Spleen (tissue), 11 donors: Measurements from ENCODE around the gene PIGS. TPM values are rescaled to one million over a fixed set of nuclear protein-coding genes. Genes with fewer than 3 reads are reported as not detected.

ENCODE experiments used
- DNase-seq: peaks from one replicate; pipeline ENCODE4 v3.0.0-alpha.2; 2020
- H3K27ac ChIP-seq, 8 donors: fragments of 200-600 bp; sonication (generic) in 7 of 8; 1 replicate in 4 of 8; 2 replicates in 4 of 8; pipeline versions ENCODE4 v1.5.0 to v1.8.0; 2016 to 2021; ENCODE audit warnings: inconsistent platforms in 4 of 8, mild to moderate bottlenecking in 4 of 8, moderate library complexity in 1 of 8
- H3K27me3 ChIP-seq, 7 donors: fragments of 200-600 bp; sonication (generic) in 6 of 7; replicated peaks in 1 of 7; 1 replicate in 4 of 7; 2 replicates in 3 of 7; pipeline versions ENCODE4 v1.5.0 to v1.8.0; 2016 to 2021; ENCODE audit warnings: inconsistent platforms in 3 of 7, mild to moderate bottlenecking in 1 of 7
- H3K36me3 ChIP-seq, 6 donors: fragments of 200-600 bp; sonication (generic) in 5 of 6; 1 replicate in 4 of 6; 2 replicates in 2 of 6; pipeline versions ENCODE4 v1.5.0 to v1.8.0; 2016 to 2021; ENCODE audit warnings: inconsistent platforms in 2 of 6
- H3K4me1 ChIP-seq, 6 donors: fragments of 200-600 bp; sonication (generic) in 5 of 6; 1 replicate in 3 of 6; 2 replicates in 3 of 6; pipeline versions ENCODE4 v1.5.0 to v1.8.0; 2016 to 2021; ENCODE audit warnings: inconsistent platforms in 3 of 6
- H3K4me3 ChIP-seq, 8 donors: fragments of 200-600 bp; sonication (generic) in 7 of 8; 1 replicate in 4 of 8; 2 replicates in 4 of 8; pipeline versions ENCODE4 v1.5.0 to v1.8.0; 2016 to 2021; ENCODE audit warnings: inconsistent platforms in 4 of 8, mild to moderate bottlenecking in 4 of 8, moderate library complexity in 2 of 8
- H3K9me3 ChIP-seq, 8 donors: fragments of 200-600 bp; sonication (generic) in 7 of 8; 1 replicate in 4 of 8; 2 replicates in 4 of 8; pipeline versions ENCODE4 v1.5.0 to v1.8.0; 2016 to 2021; ENCODE audit warnings: inconsistent platforms in 4 of 8
- POLR2A ChIP-seq, 3 donors: fragments of 450-650 bp; IDR thresholded peaks; one replicate each; pipeline ENCODE4 v1.5.1; 2017; ENCODE audit warnings: antibody characterized with exemption in 3 of 3, mild to moderate bottlenecking in 1 of 3
- POLR2AphosphoS5 ChIP-seq, 3 donors: sonication (generic); formaldehyde crosslinking; IDR thresholded peaks; one replicate each; pipeline ENCODE4 v1.5.1; 2017; ENCODE audit warnings: antibody characterized with exemption in 3 of 3
- WGBS, 5 donors: extraction: QIAGEN DNeasy Blood & Tissue Kit in 3 of 5; methylation state at CpG; one replicate each; pipeline versions ENCODE4 v1.1.5 to v1.1.7; 2013 to 2018; 5-methylcytosine and 5-hydroxymethylcytosine counted together
- intact Hi-C: fragments of 100-400 bp; cut with DNase I; formaldehyde crosslinking; loops from one replicate; pipeline ENCODE4 v1.15.0; 2023; ENCODE audit warnings: low total_unique reads
- polyA plus RNA-seq, 3 donors: library from polyadenylated mRNA; stranded (reverse); fragments of 200-250 nt; gene quantifications; one replicate each; pipeline ENCODE4 v1.2.1, GENCODE V29; 2013
- total RNA-seq, 7 donors: library from RNA; depleted of rRNA in 3 of 7; stranded (reverse); fragments of >200 nt in 3 of 7; fragmentation: NEBNext Ultra II Directional in 4 of 7; extraction: Animal tissue kit (Norgen Biotek cat#: 25700) in 4 of 7; gene quantifications; one replicate each; pipeline versions ENCODE4 v1.1.0 to v1.2.1, GENCODE V29; 2016 to 2021
- TF ChIP-seq, protein P1 (sequence below), 11 experiments: fragments of 200-600 bp in 7 of 11; fragments of 450-650 bp in 4 of 11; sonication (generic) in 4 of 11; IDR thresholded peaks in 8 of 11; conservative IDR thresholded peaks in 3 of 11; 1 replicate in 7 of 11; 2 replicates in 4 of 11; pipeline versions ENCODE4 v1.4.0 to v1.8.0; 2016 to 2021; ENCODE audit warnings: antibody characterized with exemption in 11 of 11, inconsistent platforms in 4 of 11, mild to moderate bottlenecking in 1 of 11
- donor health status: healthy with polysubstance abuse.
- donor health status: DM: no; HTN: no; CAD: no; lungs with moderate emphysema.
- donor health status: DM: no; HTN: no; CAD: no.
- donor health status: Bipolar disorder and iron deficiency.
- donor health status: healthy.
- donor health status: DM: no; HTN: no; CAD: no.
- donor health status: DM: yes; HTN: yes; CAD: no.

PIGS gene
- total and polyA plus RNA-seq, 10 donors: 13.3 to 77.6 (median 50.0) TPM

DNA sequence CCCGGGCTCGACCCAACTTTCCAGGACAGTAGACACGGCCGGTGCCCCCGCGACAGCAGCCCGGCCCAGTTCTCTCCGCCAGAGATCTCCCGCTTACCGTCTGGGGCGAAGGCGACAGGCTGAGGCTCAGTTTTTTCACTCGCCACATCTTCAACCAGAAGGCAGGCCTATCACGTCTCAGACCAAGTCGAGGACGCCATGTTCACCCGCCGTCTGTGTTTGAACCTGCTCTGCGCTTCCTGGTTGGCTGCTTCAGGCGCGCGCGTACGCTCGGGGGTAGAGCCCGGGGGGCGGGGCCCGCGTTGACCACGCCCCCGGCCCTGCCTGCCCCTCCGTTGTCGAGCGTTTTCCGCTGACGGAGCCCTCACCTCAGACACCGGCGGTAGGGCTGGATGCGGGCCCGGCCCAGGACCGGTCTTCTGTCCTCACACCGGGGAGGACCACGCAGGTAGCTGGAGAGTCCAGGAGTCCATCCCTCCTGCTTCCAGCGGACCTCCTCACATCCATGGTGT is 27.5 kb upstream of the PIGS start, which contains the start of gene SPAG5:
Gene SPAG5, minus strand, starts transcription at position 227 of the 512 bp plus-strand sequence. Its CDS starts 79 bp downstream, at position 148.
- peak; percentile 99 to 100 (median 99) for TF ChIP-seq POLR2AphosphoS5 (IDR thresholded peaks at IDR 0.05)
- TF ChIP-seq POLR2A (IDR thresholded peaks at IDR 0.05): peak; percentile 84 to 95 (median 87)
- TF ChIP-seq, protein P1, sequence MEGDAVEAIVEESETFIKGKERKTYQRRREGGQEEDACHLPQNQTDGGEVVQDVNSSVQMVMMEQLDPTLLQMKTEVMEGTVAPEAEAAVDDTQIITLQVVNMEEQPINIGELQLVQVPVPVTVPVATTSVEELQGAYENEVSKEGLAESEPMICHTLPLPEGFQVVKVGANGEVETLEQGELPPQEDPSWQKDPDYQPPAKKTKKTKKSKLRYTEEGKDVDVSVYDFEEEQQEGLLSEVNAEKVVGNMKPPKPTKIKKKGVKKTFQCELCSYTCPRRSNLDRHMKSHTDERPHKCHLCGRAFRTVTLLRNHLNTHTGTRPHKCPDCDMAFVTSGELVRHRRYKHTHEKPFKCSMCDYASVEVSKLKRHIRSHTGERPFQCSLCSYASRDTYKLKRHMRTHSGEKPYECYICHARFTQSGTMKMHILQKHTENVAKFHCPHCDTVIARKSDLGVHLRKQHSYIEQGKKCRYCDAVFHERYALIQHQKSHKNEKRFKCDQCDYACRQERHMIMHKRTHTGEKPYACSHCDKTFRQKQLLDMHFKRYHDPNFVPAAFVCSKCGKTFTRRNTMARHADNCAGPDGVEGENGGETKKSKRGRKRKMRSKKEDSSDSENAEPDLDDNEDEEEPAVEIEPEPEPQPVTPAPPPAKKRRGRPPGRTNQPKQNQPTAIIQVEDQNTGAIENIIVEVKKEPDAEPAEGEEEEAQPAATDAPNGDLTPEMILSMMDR (IDR thresholded peaks at IDR 0.05 in 8 of 11, conservative IDR thresholded peaks at IDR 0.05 in 3 of 11): peak in 1 of 11 experiments; percentile 13
- Histone ChIP-seq H3K36me3 (no peaks in the 10 kb centered on the region), H3K4me3 (peak within 1 kb of the TSS; percentile 48 to 84 (median 54)), H3K9me3 (no peaks in the 10 kb centered on the region), H3K4me1 (peaks cover 12 to 29% (median 22%) of the 10 kb centered on the region in 6 donors), H3K27me3 (no peaks in the 10 kb centered on the region), H3K27ac (peak within 1 kb of the TSS; percentile 93 to 99 (median 96))
- intact Hi-C loops: no loop called here
- 0 to 1% (median 1%) methylated on average over 15 to 44 of the region's 44 CpGs for WGBS, 5 donors
- peak; percentile 99 for DNase-seq

DNA sequence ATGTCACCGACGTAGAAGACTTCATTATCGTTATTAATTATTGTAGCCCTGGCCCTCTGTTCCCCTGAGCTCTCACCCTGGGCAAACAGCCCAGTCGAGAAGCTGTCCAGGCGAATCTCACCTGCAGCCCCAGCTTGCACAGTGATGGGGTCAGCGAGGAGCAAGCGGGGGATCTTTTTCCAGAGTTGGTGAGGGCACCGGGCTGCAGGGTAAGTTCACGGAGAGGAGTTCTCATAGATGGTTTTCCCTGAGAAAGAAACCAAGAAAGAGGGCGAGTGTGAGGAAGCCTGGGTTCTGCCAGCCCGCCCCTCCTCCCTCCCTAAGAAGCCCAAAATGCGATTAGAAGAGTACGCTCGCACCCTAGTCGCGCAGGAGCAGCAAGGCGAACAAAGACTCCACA is 27.1 kb upstream of the PIGS start:
- DNase-seq: no peak
- intact Hi-C loops: no loop called here
- H3K27me3 ChIP-seq: no peaks in the 10 kb centered on the region
- H3K4me1 ChIP-seq: peaks cover 12 to 29% (median 22%) of the 10 kb centered on the region in 6 donors
- H3K36me3 ChIP-seq: peaks cover 0 to 2% (median 0%) of the 10 kb centered on the region in 6 donors
- H3K9me3 ChIP-seq: no peaks in the 10 kb centered on the region
- no peak for TF ChIP-seq POLR2A (IDR thresholded peaks at IDR 0.05)
- TF ChIP-seq POLR2AphosphoS5 (IDR thresholded peaks at IDR 0.05): no peak
- TF ChIP-seq, protein P1 (IDR thresholded peaks at IDR 0.05 in 8 of 11, conservative IDR thresholded peaks at IDR 0.05 in 3 of 11): no peak
- 2 to 8% (median 6%) methylated on average over 15 to 17 of the region's 17 CpGs for WGBS, 5 donors
- peak overlapping the region; percentile 93 to 99 (median 96) for H3K27ac ChIP-seq
- peak overlapping the region; percentile 48 to 84 (median 54) for H3K4me3 ChIP-seq

DNA sequence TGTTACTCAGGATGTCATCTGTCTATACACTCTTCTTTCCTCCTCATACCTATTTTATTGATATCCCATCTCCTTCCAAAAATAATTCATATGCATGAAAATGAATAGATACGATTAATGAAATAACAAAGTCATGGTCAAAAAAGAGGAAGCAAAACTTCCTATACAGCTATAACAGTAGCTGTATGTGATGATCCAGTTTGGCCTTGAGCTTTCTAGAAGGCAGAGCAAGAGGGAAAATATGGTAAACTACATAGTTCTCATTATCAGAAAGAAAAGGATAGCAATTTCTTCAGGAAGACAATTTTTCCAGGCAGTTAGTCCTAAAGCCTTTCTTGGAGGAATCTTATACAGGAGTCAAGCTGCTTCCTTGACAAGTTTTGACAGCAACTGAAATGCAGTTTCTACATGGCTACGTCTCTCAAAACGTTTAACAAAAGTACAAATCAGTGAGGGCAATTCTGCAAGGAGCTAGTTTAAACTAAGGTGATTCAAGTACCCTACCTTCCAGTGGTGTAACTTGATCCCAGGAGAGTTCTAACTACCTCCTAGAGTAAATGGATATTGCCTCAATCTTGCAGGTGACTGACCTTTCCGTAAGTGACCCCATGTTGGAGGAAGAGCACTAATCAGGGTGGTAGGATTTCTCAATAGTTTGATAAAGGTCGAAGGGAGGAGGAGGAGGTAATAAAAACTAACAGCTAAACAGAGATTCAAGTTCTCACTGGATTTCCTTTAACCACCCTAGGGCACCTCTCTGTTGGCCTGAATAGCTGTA is 26.5 kb upstream of the PIGS start:
- Histone ChIP-seq H3K27me3 (no peaks in the 10 kb centered on the region), H3K27ac (peak overlapping the region in 5 of 8 donors; percentile 93 to 99 (median 96)), H3K4me3 (peak overlapping the region in 6 of 8 donors; percentile 48 to 84 (median 54)), H3K4me1 (peaks cover 12 to 29% (median 22%) of the 10 kb centered on the region in 6 donors), H3K9me3 (no peaks in the 10 kb centered on the region), H3K36me3 (peaks cover 0 to 8% (median 0%) of the 10 kb centered on the region in 6 donors)
- no peak for DNase-seq
- WGBS, 5 donors: 24 to 44% (median 34%) methylated on average over 5 of the region's 5 CpGs
- TF ChIP-seq, protein P1 (IDR thresholded peaks at IDR 0.05 in 8 of 11, conservative IDR thresholded peaks at IDR 0.05 in 3 of 11): no peak
- TF ChIP-seq POLR2AphosphoS5 (IDR thresholded peaks at IDR 0.05) (no peak), POLR2A (IDR thresholded peaks at IDR 0.05) (no peak)
- intact Hi-C loops: no loop called here

DNA sequence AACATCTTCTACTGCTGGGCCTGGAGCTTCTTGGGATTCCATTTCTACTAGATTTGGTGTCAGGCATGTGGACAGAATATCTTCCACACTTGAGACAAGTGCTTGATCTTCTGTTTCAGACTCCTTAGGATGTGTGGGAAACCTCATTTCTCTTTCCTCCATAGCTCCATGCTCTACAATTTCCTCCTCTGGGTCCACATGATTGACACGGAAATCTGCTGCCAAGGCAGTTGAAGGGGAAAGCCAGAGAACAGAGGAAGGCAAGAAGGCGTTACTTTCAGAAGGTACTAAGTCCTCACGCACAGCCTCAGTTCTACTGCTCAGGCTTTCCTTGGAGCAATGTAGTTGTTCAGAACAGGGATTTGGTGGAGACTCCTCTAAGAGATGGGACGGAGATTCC is 20.9 kb upstream of the PIGS start:
- no peak for TF ChIP-seq POLR2AphosphoS5 (IDR thresholded peaks at IDR 0.05)
- TF ChIP-seq POLR2A (IDR thresholded peaks at IDR 0.05): no peak
- TF ChIP-seq, protein P1 (IDR thresholded peaks at IDR 0.05 in 8 of 11, conservative IDR thresholded peaks at IDR 0.05 in 3 of 11): no peak
- peaks cover 0 to 11% (median 0%) of the 10 kb centered on the region in 6 donors for H3K4me1 ChIP-seq
- H3K9me3 ChIP-seq: no peaks in the 10 kb centered on the region
- H3K27ac ChIP-seq: no peak overlapping the region
- no peak for DNase-seq
- no peak overlapping the region for H3K4me3 ChIP-seq
- intact Hi-C loops: no loop called here
- H3K36me3 ChIP-seq: peaks cover 0 to 62% (median 9%) of the 10 kb centered on the region in 6 donors
- H3K27me3 ChIP-seq: no peaks in the 10 kb centered on the region
- 85 to 91% (median 87%) methylated on average over 4 of the region's 4 CpGs for WGBS, 5 donors
